G401 (cell line): ENCODE measurements around the gene TFEC. TPM values are rescaled to one million over a fixed set of nuclear protein-coding genes. Genes with fewer than 3 reads are reported as not detected.
A peak's percentile ranks its signal among the peaks of the same experiment; 100 is the strongest.
"Not testable (repeated sequence)": the region's sequence is repeated elsewhere in the genome, so short reads cannot be mapped to it uniquely, and the experiment has no call there.

Experiments used
- DNase-seq: peaks from one replicate; pipeline ENCODE4 v3.0.0-alpha.2; 2015; ENCODE audit warnings: low spot score
- in situ Hi-C: cut with HindIII; loops from 2 replicates; pipeline ENCODE4 v1.10.0; 2016; ENCODE audit warnings: low sequenced_read_pairs, mixed read lengths
- total RNA-seq: library from RNA; depleted of rRNA; stranded (reverse); fragments of >200 nt; shearing (Covaris generic); gene quantifications from 2 replicates; pipeline ENCODE4 v1.2.3, GENCODE V29; 2014; rRNA removed

The TFEC gene
- total RNA-seq, 1 experiment from 2014 or later, result not detected

GRCh38 chr7:115940460-115941060 is 90.0 kb downstream of the TFEC start:
- in situ Hi-C loops, result no loop called here
- no peak for DNase-seq

DNA sequence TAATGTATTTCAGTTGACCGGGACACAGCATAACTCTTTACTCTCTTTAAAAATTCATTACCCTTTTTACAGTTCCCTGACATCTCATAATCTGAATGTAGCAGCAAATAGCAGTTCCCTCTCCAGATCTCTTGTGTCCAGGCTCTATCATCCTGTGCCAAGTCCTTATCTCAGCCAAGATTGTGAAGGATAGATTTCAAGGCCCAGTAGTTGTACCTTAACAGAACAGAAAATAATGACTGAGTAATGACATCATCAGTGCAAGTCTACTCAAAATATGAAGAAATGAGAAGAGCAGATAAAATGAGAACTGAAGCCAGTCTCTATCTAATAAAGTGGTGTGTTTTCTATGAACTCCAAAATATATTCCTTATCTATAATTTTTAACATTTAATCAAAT is 92.6 kb downstream of the TFEC start:
- in situ Hi-C loops, result no loop called here
- DNase-seq, result no peak

GRCh38 chr7:115933471-115933870 is 97.1 kb downstream of the TFEC start:
- DNase-seq, result no peak
- in situ Hi-C loops, result no loop called here

GRCh38 chr7:115932880-115933279 is 97.7 kb downstream of the TFEC start:
- DNase-seq, result no peak
- in situ Hi-C loops, result no loop called here

DNA sequence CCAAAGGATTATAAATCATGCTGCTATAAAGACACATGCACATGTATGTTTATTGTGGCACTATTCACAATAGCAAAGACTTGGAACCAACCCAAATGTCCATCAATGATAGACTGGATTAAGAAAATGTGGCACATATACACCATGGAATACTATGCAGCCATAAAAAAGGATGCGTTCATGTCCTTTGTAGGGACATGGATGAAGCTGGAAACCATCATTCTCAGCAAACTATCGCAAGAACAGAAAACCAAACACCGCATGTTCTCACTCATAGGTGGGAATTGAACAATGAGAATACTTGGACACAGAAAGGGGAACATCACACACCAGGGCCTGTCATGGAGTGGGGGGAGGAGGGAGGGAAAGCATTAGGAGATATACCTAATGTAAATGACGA is 100.4 kb downstream of the TFEC start:
- DNase-seq, in situ Hi-C loops: not testable (repeated sequence)

DNA sequence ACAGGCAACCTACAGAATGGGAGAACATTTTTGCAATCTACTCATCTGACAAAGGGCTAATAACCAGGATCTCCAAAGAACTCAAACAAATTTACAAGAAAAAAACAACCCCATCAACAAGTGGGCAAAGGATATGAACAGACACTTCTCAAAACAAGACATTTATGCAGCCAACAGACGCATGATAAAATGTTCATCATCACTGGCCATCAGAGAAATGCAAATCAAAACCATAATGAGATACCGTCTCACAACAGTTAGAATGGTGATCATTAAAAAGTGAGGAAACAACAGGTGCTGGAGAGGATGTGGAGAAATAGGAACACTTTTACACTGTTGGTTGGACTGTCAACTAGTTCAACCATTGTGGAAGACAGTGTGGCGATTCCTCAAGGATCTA is 100.8 kb downstream of the TFEC start:
- in situ Hi-C loops, DNase-seq: not testable (repeated sequence)

DNA sequence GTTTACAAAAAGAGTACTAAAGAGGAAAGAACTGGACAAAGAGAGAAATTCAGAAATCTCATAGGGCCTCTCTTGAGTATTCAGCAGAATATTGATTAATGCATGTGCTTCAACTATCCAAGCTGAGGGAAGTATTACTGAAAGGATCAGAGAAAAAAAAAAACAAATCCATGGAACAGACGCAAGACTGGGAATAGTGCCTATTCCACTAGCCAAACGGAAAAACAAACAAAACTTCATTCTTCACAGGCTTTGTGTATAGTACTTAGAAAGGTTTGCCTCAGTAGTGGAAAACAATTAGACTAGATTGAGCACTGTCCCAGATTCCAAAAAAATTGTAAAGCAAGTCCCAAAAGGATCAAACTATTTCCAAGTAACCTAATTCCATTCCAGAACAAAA is 106.2 kb downstream of the TFEC start:
- in situ Hi-C loops, result no loop called here
- DNase-seq, result peak; percentile 13

DNA sequence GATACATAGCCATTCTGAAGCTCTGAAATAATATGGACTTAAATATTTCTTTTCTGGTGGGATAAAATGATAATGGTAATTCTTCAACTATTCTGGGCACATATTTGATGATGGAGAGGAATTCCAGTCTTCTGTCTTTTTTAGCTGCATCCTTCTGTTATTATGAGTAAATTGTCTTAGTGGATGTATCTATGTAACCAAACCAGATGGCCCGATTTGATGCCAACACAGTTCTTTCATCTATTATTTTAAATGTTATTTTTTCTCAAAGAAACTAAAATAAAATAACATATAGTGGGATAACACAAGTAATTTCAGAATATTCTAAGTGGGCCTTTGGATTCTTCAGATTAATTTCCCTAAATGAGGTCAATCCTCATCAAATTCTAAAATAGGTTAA is 110.2 kb downstream of the TFEC start:
- no peak for DNase-seq
- in situ Hi-C loops, result no loop called here

GRCh38 chr7:115914951-115915350 is 115.6 kb downstream of the TFEC start:
- no peak for DNase-seq
- in situ Hi-C loops, result no loop called here

DNA sequence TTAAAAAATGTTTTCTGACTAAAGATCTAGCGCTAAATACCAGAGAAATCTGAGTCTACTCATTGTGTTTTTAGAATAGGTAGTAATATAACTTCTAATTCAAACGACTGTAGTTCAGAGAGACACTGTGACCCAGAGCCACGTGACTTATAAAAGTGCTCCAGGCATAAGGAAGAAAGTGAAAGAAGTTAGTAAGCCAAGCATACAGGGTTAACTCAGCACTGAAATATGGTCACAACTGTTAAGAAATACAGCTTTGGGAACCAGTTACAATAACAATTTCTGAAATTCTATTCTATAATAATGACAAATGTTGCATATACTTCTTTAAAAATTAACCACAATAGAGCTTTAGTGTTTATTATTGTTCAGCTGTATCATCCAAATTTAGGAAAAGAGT is 119.1 kb downstream of the TFEC start:
- DNase-seq, result no peak
- in situ Hi-C loops, result no loop called here

GRCh38 chr7:115910541-115911164 is 119.9 kb downstream of the TFEC start:
- peak; percentile 23 for DNase-seq
- in situ Hi-C loops, result no loop called here

DNA sequence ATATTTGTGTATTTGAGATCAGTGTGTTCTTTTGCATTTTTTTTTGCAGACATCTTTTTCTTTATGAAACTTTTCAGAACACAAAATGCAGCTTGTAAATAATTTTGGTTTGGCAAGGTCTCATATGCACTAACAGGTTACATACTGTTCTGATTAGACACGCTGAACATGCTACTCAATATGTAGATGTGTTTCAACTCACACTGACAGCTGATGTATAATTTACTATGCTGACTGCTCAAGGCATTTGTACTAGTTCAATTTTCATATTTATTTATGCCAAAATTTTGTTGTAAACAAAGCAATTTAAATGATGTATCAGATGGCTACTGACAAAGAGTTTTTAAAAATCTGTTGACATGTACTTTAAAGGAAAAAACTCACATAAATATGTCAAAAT is 123.8 kb downstream of the TFEC start:
- in situ Hi-C loops, result no loop called here
- DNase-seq, result no peak

- in situ Hi-C loops, result no loop called here
- DNase-seq, result no peak
These were observed 140.9 kb downstream of the TFEC start for GRCh38 chr7:115889669-115889984.

- in situ Hi-C loops, result no loop called here
These were observed 141.4 kb downstream of the TFEC start for GRCh38 chr7:115888981-115889668.

DNA sequence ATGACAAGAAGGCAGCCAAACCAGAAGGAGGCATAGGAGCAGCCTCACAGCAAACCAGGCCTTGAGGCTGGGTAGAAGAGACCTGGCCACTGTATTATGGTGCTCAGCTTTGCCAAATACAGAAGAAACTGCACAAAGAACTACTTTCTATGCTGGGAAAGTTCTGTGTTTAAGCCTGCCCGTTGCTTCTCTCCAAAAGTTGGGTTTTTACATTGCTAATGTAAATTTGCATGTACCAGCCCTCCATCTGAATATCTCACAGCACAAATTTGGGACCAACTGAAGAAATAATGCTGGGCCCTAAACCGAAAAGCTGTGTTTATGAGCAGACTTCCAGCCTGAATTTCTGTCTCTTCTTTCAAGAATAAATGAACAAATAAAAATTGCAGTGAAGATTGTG is 145.0 kb downstream of the TFEC start:
- DNase-seq, result no peak
- in situ Hi-C loops, result no loop called here

More at GRCh38 chr7:115888981-115889668, 141.4 kb downstream of the TFEC start:
- no peak for DNase-seq

Other genes starting within 250 kb of the TFEC start
- not detected in 2 replicates for gene TES, start 179.8 kb upstream of the TFEC start, total RNA-seq